Endodermal cell (in vitro differentiated cells): ENCODE results near the gene KCTD3. TPM values are rescaled to one million over a fixed set of nuclear protein-coding genes. Genes with fewer than 3 reads are reported as not detected.

Experiments
- DNase-seq: peaks from one replicate; pipeline ENCODE4 v3.0.0-alpha.2; 2017
- H3K27ac ChIP-seq: 2 replicates; pipeline ENCODE4 v1.5.1; 2013; ENCODE audit warnings: mild to moderate bottlenecking, low read depth, low read length, moderate library complexity
- H3K27me3 ChIP-seq: 2 replicates; pipeline ENCODE4 v1.6.1; 2013; ENCODE audit warnings: mild to moderate bottlenecking, low read length, moderate library complexity; ENCODE audit not compliant: insufficient read depth, control insufficient read depth, poor library complexity, severe bottlenecking
- H3K36me3 ChIP-seq: 2 replicates; pipeline ENCODE4 v1.7.0; 2013; ENCODE audit warnings: mild to moderate bottlenecking, low read length, moderate library complexity; ENCODE audit not compliant: control insufficient read depth, insufficient read depth
- H3K4me1 ChIP-seq: one replicate; pipeline ENCODE4 v1.7.0; 2013; ENCODE audit warnings: low read length; ENCODE audit not compliant: control insufficient read depth, insufficient read depth
- H3K4me3 ChIP-seq: 2 replicates; pipeline ENCODE4 v1.5.1; 2013; ENCODE audit warnings: mild to moderate bottlenecking, low read length, moderate library complexity
- H3K9ac ChIP-seq: 2 replicates; pipeline ENCODE4 v1.6.1; 2013; ENCODE audit warnings: mild to moderate bottlenecking, low read length, moderate library complexity; ENCODE audit not compliant: poor library complexity, severe bottlenecking; ENCODE audit errors: extremely low read depth
- H3K9me3 ChIP-seq: 2 replicates; pipeline ENCODE4 v1.6.1; 2013; ENCODE audit warnings: mild to moderate bottlenecking, low read length, moderate library complexity; ENCODE audit not compliant: control insufficient read depth
- H3K27ac Mint-ChIP-seq: 2 replicates; pipeline ENCODE4 v1.8.0; 2020; ENCODE audit warnings: mixed read lengths
- H3K27me3 Mint-ChIP-seq: 2 replicates; pipeline ENCODE4 v1.8.0; 2021; ENCODE audit warnings: mild to moderate bottlenecking, mixed read lengths; ENCODE audit not compliant: insufficient read depth
- H3K36me3 Mint-ChIP-seq: 2 replicates; pipeline ENCODE4 v1.8.0; 2020; ENCODE audit warnings: low read depth, mixed read lengths
- H3K4me1 Mint-ChIP-seq: 2 replicates; pipeline ENCODE4 v1.8.0; 2020; ENCODE audit warnings: mixed read lengths
- H3K4me3 Mint-ChIP-seq: 2 replicates; pipeline ENCODE4 v1.8.0; 2020; ENCODE audit warnings: mild to moderate bottlenecking, moderate library complexity, mixed read lengths
- H3K9me3 Mint-ChIP-seq: 2 replicates; pipeline ENCODE4 v1.8.0; 2020; ENCODE audit warnings: mild to moderate bottlenecking, mixed read lengths
- WGBS, 2 experiments: methylation state at CpG; one replicate each; pipeline versions ENCODE4 v1.1.5 to v1.1.7; 2013; ENCODE audit warnings: missing lambda C conversion rate in 2 of 2, mixed read lengths in 1 of 2; ENCODE audit not compliant: insufficient coverage in 1 of 2, insufficient read length in 1 of 2; 5-methylcytosine and 5-hydroxymethylcytosine counted together
- total RNA-seq, 2 donors: library from RNA; stranded (reverse); fragmentation: NEBNext Ultra II Directional in 1 of 2; extraction: Animal tissue kit (Norgen Biotek cat#: 25700) in 1 of 2; gene quantifications; 2 replicates in 1 of 2; 3 replicates in 1 of 2; pipeline ENCODE4 v1.2.1, GENCODE V29; 2021
- TF ChIP-seq, protein P1 (sequence below): fragments of 200-600 bp; sonication (generic); conservative IDR thresholded peaks from 2 replicates; pipeline ENCODE4 v1.5.0; 2021; ENCODE audit warnings: antibody characterized with exemption, mild to moderate bottlenecking

Gene KCTD3
- total RNA-seq, 2 donors from 2014 or later: 42.2 to 46.5 TPM

DNA sequence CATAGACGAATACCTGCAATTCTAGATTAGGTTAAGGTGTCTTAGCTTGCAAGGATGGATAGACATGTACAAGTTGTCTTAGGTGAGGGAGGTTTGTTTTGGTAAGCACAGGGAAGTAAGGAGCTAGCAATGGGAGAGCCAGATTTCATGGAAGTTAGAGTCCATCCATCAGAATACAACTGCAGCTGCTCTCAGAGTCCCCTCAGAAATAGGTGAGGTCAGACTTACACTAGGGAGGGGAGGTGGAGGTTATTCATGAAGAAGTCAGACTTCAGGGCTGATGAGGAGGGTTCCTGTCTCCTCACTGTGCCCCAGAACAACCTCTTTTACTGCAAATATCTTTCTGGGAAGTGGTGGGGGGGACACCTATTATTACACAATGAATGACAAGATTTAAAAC lies 85.3 kb downstream of the KCTD3 start:
- Mint-ChIP-seq H3K36me3 (no peaks in the 10 kb centered on the region), H3K27ac (no peak overlapping the region), H3K4me3 (no peak overlapping the region), H3K27me3 (no peaks in the 10 kb centered on the region), H3K9me3 (no peaks in the 10 kb centered on the region), H3K4me1 (peaks cover 18% of the 10 kb centered on the region)
- Histone ChIP-seq H3K27me3 (no peaks in the 10 kb centered on the region), H3K4me1 (no peaks in the 10 kb centered on the region), H3K4me3 (no peak overlapping the region), H3K9me3 (no peaks in the 10 kb centered on the region), H3K9ac (no peak overlapping the region), H3K27ac (no peak overlapping the region), H3K36me3 (no peaks in the 10 kb centered on the region)
- no peak for DNase-seq
- TF ChIP-seq, protein P1, sequence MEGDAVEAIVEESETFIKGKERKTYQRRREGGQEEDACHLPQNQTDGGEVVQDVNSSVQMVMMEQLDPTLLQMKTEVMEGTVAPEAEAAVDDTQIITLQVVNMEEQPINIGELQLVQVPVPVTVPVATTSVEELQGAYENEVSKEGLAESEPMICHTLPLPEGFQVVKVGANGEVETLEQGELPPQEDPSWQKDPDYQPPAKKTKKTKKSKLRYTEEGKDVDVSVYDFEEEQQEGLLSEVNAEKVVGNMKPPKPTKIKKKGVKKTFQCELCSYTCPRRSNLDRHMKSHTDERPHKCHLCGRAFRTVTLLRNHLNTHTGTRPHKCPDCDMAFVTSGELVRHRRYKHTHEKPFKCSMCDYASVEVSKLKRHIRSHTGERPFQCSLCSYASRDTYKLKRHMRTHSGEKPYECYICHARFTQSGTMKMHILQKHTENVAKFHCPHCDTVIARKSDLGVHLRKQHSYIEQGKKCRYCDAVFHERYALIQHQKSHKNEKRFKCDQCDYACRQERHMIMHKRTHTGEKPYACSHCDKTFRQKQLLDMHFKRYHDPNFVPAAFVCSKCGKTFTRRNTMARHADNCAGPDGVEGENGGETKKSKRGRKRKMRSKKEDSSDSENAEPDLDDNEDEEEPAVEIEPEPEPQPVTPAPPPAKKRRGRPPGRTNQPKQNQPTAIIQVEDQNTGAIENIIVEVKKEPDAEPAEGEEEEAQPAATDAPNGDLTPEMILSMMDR: no peak
- 90 to 100% methylated on average over 1 of the region's 1 CpG for WGBS, 2 experiments

DNA sequence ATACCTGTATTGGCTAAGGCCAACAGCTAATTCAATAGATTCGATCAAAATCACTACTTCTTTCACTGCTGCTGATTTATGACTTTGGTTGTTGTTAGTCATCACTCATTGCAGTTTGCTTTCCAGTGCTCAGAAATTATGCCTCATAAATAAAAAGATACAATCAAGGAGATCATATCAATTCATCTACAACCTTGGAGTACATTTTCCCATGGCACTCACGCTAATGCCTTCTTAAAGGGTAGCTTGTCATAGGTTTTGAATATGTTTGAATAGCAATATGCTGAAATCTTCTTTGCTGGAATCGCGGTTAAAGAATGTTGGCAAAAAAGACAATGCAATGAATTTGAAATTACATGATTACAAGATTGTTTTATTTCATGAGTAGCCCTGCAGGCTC lies 89.9 kb downstream of the KCTD3 start:
- TF ChIP-seq, protein P1: no peak

DNA sequence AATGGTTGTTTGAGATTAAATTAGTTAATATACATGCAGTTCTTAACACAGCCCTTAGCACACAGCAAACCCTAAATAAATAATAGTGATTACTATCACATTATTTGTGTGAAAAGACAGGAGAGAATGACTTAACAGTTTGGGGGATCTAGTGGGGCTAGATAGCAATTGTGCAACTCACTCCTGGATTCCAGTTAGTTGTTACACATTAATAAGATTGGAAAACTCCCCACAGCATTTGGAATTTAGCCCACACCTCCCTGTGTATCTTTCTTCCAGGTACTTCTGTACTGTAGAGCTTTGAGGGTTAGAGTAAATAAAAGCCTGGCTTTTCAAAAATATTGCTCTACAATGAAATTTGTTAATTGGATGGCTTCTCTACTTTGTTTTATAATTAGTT lies 93.2 kb downstream of the KCTD3 start:
- TF ChIP-seq, protein P1: no peak
- no peaks in the 10 kb centered on the region for H3K36me3 ChIP-seq
- no peak overlapping the region for H3K9ac ChIP-seq
- no peak for DNase-seq
- Mint-ChIP-seq H3K9me3 (no peaks in the 10 kb centered on the region), H3K4me3 (no peak overlapping the region), H3K27ac (no peak overlapping the region), H3K27me3 (no peaks in the 10 kb centered on the region), H3K4me1 (peaks cover 7% of the 10 kb centered on the region), H3K36me3 (no peaks in the 10 kb centered on the region)
- no peaks in the 10 kb centered on the region for H3K4me1 ChIP-seq
- no peaks in the 10 kb centered on the region for H3K27me3 ChIP-seq
- H3K4me3 ChIP-seq: no peak overlapping the region
- H3K27ac ChIP-seq: no peak overlapping the region
- H3K9me3 ChIP-seq: no peaks in the 10 kb centered on the region

More for the DNA sequence above, 89.9 kb downstream of the KCTD3 start:
- DNase-seq: no peak
- no peaks in the 10 kb centered on the region for H3K36me3 Mint-ChIP-seq
- H3K4me1 Mint-ChIP-seq: peaks cover 5% of the 10 kb centered on the region
- Histone ChIP-seq H3K36me3 (no peaks in the 10 kb centered on the region), H3K27me3 (no peaks in the 10 kb centered on the region), H3K9ac (no peak overlapping the region), H3K4me3 (no peak overlapping the region), H3K27ac (no peak overlapping the region), H3K4me1 (no peaks in the 10 kb centered on the region), H3K9me3 (no peaks in the 10 kb centered on the region)
- H3K9me3 Mint-ChIP-seq: no peaks in the 10 kb centered on the region
- no peaks in the 10 kb centered on the region for H3K27me3 Mint-ChIP-seq
- 85 to 92% methylated on average over 3 to 4 of the region's 4 CpGs for WGBS, 2 experiments
- H3K27ac Mint-ChIP-seq: no peak overlapping the region
- no peak overlapping the region for H3K4me3 Mint-ChIP-seq
